Testis (tissue), 2 donors: Measurements from ENCODE around the gene TTC33.

ENCODE experiments used
- POLR2A ChIP-seq: fragments of 450-650 bp; IDR thresholded peaks from one replicate; pipeline ENCODE4 v1.6.1; 2017; ENCODE audit warnings: antibody characterized with exemption, mild to moderate bottlenecking, moderate library complexity
- TF ChIP-seq, protein P1 (sequence below), 3 experiments: fragments of 450-650 bp in 2 of 3; fragments of 200-600 bp in 1 of 3; sonication (generic) in 1 of 3; IDR thresholded peaks; one replicate each; pipeline ENCODE4 v1.5.1; 2016 to 2019; ENCODE audit warnings: antibody characterized with exemption in 3 of 3, mild to moderate bottlenecking in 2 of 3, moderate library complexity in 1 of 3

DNA sequence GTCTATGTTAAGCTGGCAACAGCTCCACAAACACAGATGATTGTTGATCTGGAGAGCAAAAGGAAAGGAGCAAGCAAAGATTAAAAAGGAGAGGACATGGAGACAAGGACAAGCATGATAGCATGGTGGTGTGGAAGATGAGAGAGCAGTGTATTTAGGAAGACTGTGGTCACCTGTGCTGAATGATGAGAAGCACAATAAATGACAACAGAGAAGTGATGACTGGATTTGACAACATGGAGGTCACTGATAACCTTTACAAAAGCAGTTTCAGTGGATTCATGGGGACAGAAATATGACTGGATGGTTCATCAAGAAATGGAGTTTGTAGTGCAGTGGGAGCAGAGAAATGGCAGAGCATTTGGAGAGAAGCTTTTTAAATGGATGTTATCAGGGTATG is 20.2 kb downstream of the TTC33 start:
- TF ChIP-seq, protein P1, sequence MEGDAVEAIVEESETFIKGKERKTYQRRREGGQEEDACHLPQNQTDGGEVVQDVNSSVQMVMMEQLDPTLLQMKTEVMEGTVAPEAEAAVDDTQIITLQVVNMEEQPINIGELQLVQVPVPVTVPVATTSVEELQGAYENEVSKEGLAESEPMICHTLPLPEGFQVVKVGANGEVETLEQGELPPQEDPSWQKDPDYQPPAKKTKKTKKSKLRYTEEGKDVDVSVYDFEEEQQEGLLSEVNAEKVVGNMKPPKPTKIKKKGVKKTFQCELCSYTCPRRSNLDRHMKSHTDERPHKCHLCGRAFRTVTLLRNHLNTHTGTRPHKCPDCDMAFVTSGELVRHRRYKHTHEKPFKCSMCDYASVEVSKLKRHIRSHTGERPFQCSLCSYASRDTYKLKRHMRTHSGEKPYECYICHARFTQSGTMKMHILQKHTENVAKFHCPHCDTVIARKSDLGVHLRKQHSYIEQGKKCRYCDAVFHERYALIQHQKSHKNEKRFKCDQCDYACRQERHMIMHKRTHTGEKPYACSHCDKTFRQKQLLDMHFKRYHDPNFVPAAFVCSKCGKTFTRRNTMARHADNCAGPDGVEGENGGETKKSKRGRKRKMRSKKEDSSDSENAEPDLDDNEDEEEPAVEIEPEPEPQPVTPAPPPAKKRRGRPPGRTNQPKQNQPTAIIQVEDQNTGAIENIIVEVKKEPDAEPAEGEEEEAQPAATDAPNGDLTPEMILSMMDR (IDR thresholded peaks at IDR 0.05) = no peak
- TF ChIP-seq POLR2A = no peak
